Activated naive CD4-positive, alpha-beta T cell treated with anti-CD3 and anti-CD28 coated beads, Interleukin-2, amount 50 U/mL, for 72 hours (primary cell): ENCODE results near the gene TRIM51. TPM values are rescaled to one million over a fixed set of nuclear protein-coding genes. Genes with fewer than 3 reads are reported as not detected.
"Not testable (repeated sequence)": the region's sequence is repeated elsewhere in the genome, so short reads cannot be mapped to it uniquely, and the experiment has no call there.

Experiments used
- ATAC-seq, 2 donors: fragments of 150-1000 bp; cut with Tn5 transposase; 2 replicates each; pipeline ENCODE4 v1.10.0; 2021; ENCODE audit warnings: mild to moderate bottlenecking in 2 of 2, moderate library complexity in 2 of 2
- DNase-seq, 2 donors: peaks; one replicate each; pipeline ENCODE4 v3.0.0; 2021 to 2022; ENCODE audit warnings: low spot score in 2 of 2
- H3K27ac Mint-ChIP-seq, 2 donors: one replicate each; pipeline ENCODE4 v1.8.0; 2022; ENCODE audit warnings: mild to moderate bottlenecking in 2 of 2, mixed read lengths in 2 of 2
- H3K36me3 Mint-ChIP-seq, 2 donors: one replicate each; pipeline ENCODE4 v1.8.0; 2022; ENCODE audit warnings: mixed read lengths in 2 of 2
- H3K9me3 Mint-ChIP-seq, 2 donors: one replicate each; pipeline ENCODE4 v1.8.0; 2022; ENCODE audit warnings: mixed read lengths in 2 of 2
- total RNA-seq, 2 donors: library from RNA; stranded (reverse); gene quantifications; one replicate each; pipeline ENCODE4 v1.2.3, GENCODE V29; 2022

The TRIM51 gene, protein sequence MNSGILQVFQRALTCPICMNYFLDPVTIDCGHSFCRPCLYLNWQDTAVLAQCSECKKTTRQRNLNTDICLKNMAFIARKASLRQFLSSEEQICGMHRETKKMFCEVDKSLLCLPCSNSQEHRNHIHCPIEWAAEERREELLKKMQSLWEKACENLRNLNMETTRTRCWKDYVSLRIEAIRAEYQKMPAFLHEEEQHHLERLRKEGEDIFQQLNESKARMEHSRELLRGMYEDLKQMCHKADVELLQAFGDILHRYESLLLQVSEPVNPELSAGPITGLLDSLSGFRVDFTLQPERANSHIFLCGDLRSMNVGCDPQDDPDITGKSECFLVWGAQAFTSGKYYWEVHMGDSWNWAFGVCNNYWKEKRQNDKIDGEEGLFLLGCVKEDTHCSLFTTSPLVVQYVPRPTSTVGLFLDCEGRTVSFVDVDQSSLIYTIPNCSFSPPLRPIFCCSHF
- not detected for total RNA-seq

- not testable (repeated sequence) for ATAC-seq, DNase-seq, H3K27ac Mint-ChIP-seq, H3K36me3 Mint-ChIP-seq
- peaks cover 5 to 12% of the 10 kb centered on the region in 2 donors for H3K9me3 Mint-ChIP-seq
Observed at GRCh38 chr11:55882997-55883396, at the start of gene TRIM51. TRIM51 (plus strand) TSS chr11:55883297; CDS start chr11:55885429, 2,132 bp downstream.

GRCh38 chr11:55838452-55838851 lies 44.6 kb upstream of the TRIM51 start, which contains the start of gene OR5D16:
OR5D16 (plus strand) TSS chr11:55838752; CDS start chr11:55838752, 0 bp downstream.
- Mint-ChIP-seq H3K9me3 (peaks cover 13 to 19% of the 10 kb centered on the region in 2 donors), H3K27ac (no peak within 1 kb of the TSS), H3K36me3 (no peaks in the 10 kb centered on the region)
- no peak for ATAC-seq
- no peak for DNase-seq

- H3K9me3 Mint-ChIP-seq, result peaks cover 13 to 14% of the 10 kb centered on the region in 2 donors
- H3K27ac Mint-ChIP-seq, result no peak overlapping the region
- no peak for ATAC-seq
- no peak for DNase-seq
- H3K36me3 Mint-ChIP-seq, result no peaks in the 10 kb centered on the region
Observed at GRCh38 chr11:55847453-55847852, 35.6 kb upstream of the TRIM51 start.

DNA sequence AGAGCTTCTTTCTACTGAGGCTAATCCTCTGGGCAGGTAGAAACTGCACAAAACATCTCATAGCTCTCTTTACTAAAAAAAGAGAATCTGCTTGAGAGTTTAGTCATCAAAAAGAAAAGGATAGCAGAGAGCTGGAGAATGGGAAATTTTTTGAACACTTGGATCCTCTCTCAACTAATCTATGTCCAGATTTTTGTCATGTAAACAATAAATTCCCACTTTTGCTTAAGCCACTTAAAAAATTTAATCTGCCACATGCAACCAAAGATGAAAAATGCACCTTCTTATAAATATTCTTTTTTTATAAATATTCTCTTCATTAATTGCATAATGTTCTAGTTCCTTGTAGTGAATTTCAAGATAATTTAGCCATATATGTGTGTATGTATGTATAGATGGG lies 34.1 kb upstream of the TRIM51 start:
- H3K9me3 Mint-ChIP-seq, result peaks cover 14 to 24% of the 10 kb centered on the region in 2 donors
- H3K36me3 Mint-ChIP-seq, result no peaks in the 10 kb centered on the region
- DNase-seq (no peak), ATAC-seq (no peak)
- H3K27ac Mint-ChIP-seq, result no peak overlapping the region

- Mint-ChIP-seq H3K27ac (no peak overlapping the region), H3K36me3 (no peaks in the 10 kb centered on the region), H3K9me3 (peaks cover 14 to 30% of the 10 kb centered on the region in 2 donors)
- DNase-seq (no peak), ATAC-seq (no peak)
Observed at GRCh38 chr11:55852141-55852540, 31.0 kb upstream of the TRIM51 start.

DNA sequence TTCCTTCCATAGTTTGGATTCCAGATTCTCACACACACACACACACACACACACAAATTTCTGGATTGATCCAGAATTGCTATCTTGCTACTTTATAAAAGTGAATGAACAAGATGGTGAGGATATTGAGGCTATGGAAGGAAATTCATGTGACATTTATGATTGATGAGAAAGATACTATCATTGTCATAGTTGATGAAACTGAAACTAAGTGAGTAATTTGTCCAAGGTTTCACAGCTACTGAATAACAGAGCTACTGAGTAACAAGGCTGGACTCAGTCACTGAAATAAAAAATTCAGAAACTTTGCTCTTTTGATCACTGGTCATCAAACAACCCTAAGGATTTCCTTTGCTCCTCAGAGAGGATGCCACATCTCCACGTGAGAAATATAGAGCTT lies 28.4 kb upstream of the TRIM51 start:
- Mint-ChIP-seq H3K9me3 (peaks cover 20 to 25% of the 10 kb centered on the region in 2 donors), H3K27ac (no peak overlapping the region), H3K36me3 (no peaks in the 10 kb centered on the region)
- ATAC-seq (no peak), DNase-seq (no peak)

GRCh38 chr11:55867354-55867753 lies 15.7 kb upstream of the TRIM51 start:
- not testable (repeated sequence) for ATAC-seq, DNase-seq, H3K27ac Mint-ChIP-seq
- peaks cover 12 to 14% of the 10 kb centered on the region in 2 donors for H3K9me3 Mint-ChIP-seq
- peaks cover 0 to 12% of the 10 kb centered on the region in 2 donors for H3K36me3 Mint-ChIP-seq

- not testable (repeated sequence) for H3K27ac Mint-ChIP-seq, H3K9me3 Mint-ChIP-seq, ATAC-seq, DNase-seq
- peaks cover 0 to 14% of the 10 kb centered on the region in 2 donors for H3K36me3 Mint-ChIP-seq
Observed at GRCh38 chr11:55872731-55873130, 10.4 kb upstream of the TRIM51 start.

GRCh38 chr11:55873146-55873545 lies 10.0 kb upstream of the TRIM51 start:
- not testable (repeated sequence) for H3K27ac Mint-ChIP-seq, H3K9me3 Mint-ChIP-seq, DNase-seq, ATAC-seq
- H3K36me3 Mint-ChIP-seq, result peaks cover 0 to 10% of the 10 kb centered on the region in 2 donors

DNA sequence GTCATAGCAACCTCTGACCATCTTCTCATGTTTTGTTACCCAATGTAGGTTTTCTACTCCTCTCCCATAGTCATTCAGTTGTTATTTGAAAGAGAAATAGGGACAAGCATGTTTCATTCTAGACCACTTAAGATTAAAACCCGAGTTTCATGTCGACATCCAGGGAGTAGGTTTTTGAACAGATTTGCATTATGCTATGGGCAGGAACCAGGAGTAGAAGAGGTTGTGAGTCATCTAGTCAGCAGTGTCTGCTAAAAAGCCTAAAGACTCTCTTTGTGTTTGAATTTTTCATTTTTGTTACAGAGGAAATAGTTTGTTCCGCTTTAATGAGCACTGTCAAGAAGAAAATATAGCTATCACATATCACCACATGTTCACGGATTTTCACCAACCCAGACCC lies 1.9 kb downstream of the TRIM51 start:
- not testable (repeated sequence) for ATAC-seq, DNase-seq, H3K27ac Mint-ChIP-seq, H3K36me3 Mint-ChIP-seq
- peaks cover 5 to 10% of the 10 kb centered on the region in 2 donors for H3K9me3 Mint-ChIP-seq

DNA sequence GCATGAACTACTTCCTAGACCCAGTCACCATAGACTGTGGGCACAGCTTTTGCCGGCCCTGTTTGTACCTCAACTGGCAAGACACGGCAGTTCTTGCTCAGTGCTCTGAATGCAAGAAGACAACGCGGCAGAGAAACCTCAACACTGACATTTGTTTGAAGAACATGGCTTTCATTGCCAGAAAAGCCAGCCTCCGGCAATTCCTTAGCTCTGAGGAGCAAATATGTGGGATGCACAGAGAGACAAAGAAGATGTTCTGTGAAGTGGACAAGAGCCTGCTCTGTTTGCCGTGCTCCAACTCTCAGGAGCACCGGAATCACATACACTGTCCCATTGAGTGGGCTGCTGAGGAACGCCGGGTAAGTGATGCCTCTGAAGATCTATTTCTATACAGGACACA lies 2.4 kb downstream of the TRIM51 start:
- ATAC-seq, H3K36me3 Mint-ChIP-seq, DNase-seq, H3K27ac Mint-ChIP-seq: not testable (repeated sequence)
- peaks cover 5 to 10% of the 10 kb centered on the region in 2 donors for H3K9me3 Mint-ChIP-seq

GRCh38 chr11:55895216-55895615 lies 12.1 kb downstream of the TRIM51 start:
- Mint-ChIP-seq H3K9me3 (peaks cover 3 to 17% of the 10 kb centered on the region in 2 donors), H3K27ac (no peak overlapping the region), H3K36me3 (peaks cover 0 to 4% of the 10 kb centered on the region in 2 donors)
- no peak for ATAC-seq
- DNase-seq, result no peak

DNA sequence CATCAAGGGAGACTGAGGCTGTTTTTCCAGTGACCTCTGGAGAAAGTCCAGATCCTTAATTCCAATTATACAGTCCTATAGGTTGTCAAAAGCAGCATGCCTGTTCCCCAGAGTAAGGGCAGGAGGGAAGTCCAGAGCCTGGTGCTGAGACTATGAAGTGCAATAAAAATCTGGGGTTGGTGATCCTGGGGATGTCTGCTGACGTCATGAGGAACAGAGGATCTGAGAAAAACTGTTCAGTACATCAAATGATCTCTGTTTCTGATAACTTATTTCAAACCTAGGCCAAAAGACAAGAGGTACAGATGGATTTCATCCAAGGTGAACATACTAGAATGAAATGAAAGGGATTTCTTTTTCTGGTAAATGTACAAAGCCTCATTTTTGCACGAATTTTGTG lies 19.2 kb downstream of the TRIM51 start:
- no peak overlapping the region for H3K27ac Mint-ChIP-seq
- ATAC-seq, result no peak
- no peak for DNase-seq
- peaks cover 9 to 19% of the 10 kb centered on the region in 2 donors for H3K9me3 Mint-ChIP-seq
- no peaks in the 10 kb centered on the region for H3K36me3 Mint-ChIP-seq

DNA sequence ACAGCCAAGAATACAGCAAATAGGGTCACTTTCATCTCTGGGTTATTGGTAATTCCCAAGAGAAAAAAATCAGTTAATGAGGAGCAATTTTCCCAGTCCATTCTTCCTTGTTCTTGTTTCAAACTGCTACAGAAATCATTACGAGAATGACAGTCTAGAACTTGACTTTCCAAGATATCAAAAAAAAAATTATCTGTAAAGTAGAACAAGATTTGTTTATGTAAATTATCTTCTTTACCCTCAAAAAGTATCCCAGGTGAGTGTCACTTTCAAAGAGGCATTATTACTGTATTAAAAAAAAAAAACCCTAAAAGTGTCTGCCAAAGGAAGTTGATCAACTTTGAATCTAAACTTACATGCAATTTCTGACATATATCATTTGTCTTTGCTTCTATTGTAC lies 31.4 kb downstream of the TRIM51 start, which contains the start of gene OR5W2:
Gene OR5W2, minus strand, starts transcription at position 101 of the 400 bp plus-strand sequence. Its CDS starts 0 bp downstream, at position 101.
- DNase-seq (no peak), ATAC-seq (no peak)
- Mint-ChIP-seq H3K9me3 (peaks cover 9 to 16% of the 10 kb centered on the region in 2 donors), H3K36me3 (no peaks in the 10 kb centered on the region), H3K27ac (no peak within 1 kb of the TSS)

GRCh38 chr11:55920537-55920936 lies 37.4 kb downstream of the TRIM51 start:
- DNase-seq (no peak), ATAC-seq (no peak)
- Mint-ChIP-seq H3K27ac (no peak overlapping the region), H3K9me3 (peaks cover 4 to 20% of the 10 kb centered on the region in 2 donors), H3K36me3 (no peaks in the 10 kb centered on the region)

- peaks cover 8 to 10% of the 10 kb centered on the region in 2 donors for H3K9me3 Mint-ChIP-seq
- no peak for ATAC-seq
- H3K36me3 Mint-ChIP-seq, result no peaks in the 10 kb centered on the region
Observed at GRCh38 chr11:55936300-55936699, 53.2 kb downstream of the TRIM51 start, which contains the start of gene OR5I1. OR5I1 (minus strand) TSS chr11:55936400; CDS start chr11:55936400, 0 bp downstream.

More at GRCh38 chr11:55936300-55936699, 53.2 kb downstream of the TRIM51 start, which contains the start of gene OR5I1:
- H3K27ac Mint-ChIP-seq, result no peak within 1 kb of the TSS
- no peak for DNase-seq
